IPS-11a (cell line): ENCODE data around the gene RBMY1J.
"Not testable (repeated sequence)": the region's sequence is repeated elsewhere in the genome, so short reads cannot be mapped to it uniquely, and the experiment has no call there.

Experiments
- H3K4me3 ChIP-seq: one replicate; pipeline ENCODE4 v1.5.1; 2013; ENCODE audit warnings: low read depth, low read length, control low read depth

RBMY1J gene

GRCh38 chrY:22403110-22403509 lies at the start of gene RBMY1J:
RBMY1J (plus strand) TSS chrY:22403410; CDS start chrY:22405448, 2,038 bp downstream.
- H3K4me3 ChIP-seq = not testable (repeated sequence)

- no peak overlapping the region for H3K4me3 ChIP-seq
Observed at GRCh38 chrY:22367416-22367815, 35.8 kb upstream of the RBMY1J start.

- no peak overlapping the region for H3K4me3 ChIP-seq
Observed at GRCh38 chrY:22370623-22371022, 32.6 kb upstream of the RBMY1J start.

- no peak overlapping the region for H3K4me3 ChIP-seq
Observed at GRCh38 chrY:22373494-22373893, 29.7 kb upstream of the RBMY1J start.

GRCh38 chrY:22444718-22445396 lies 41.6 kb downstream of the RBMY1J start:
- H3K4me3 ChIP-seq = not testable (repeated sequence)

- not testable (repeated sequence) for H3K4me3 ChIP-seq
Observed at GRCh38 chrY:22455522-22455921, 52.3 kb downstream of the RBMY1J start.

GRCh38 chrY:22461962-22462361 lies 58.8 kb downstream of the RBMY1J start:
- H3K4me3 ChIP-seq = not testable (repeated sequence)
